Naive B cell (primary cell): ENCODE results near the gene ACSBG1. TPM values are rescaled to one million over a fixed set of nuclear protein-coding genes. Genes with fewer than 3 reads are reported as not detected.
A peak's percentile ranks its signal among the peaks of the same experiment; 100 is the strongest.

Source experiments
- ATAC-seq, 2 donors: fragments of 150-1000 bp; cut with Tn5 transposase; 2 replicates each; pipeline ENCODE4 v1.10.0; 2021; ENCODE audit warnings: low read depth in 2 of 2, mild to moderate bottlenecking in 2 of 2, moderate library complexity in 2 of 2
- DNase-seq: peaks from one replicate; pipeline ENCODE4 v3.0.0; 2022
- H3K27ac Mint-ChIP-seq, 6 donors: one replicate each; pipeline ENCODE4 v1.8.0; 2020 to 2022; ENCODE audit warnings: mild to moderate bottlenecking in 6 of 6, mixed read lengths in 6 of 6, moderate library complexity in 5 of 6, inconsistent platforms in 2 of 6
- H3K27me3 Mint-ChIP-seq, 3 donors: one replicate each; pipeline ENCODE4 v1.8.0; 2021 to 2022; ENCODE audit warnings: mixed read lengths in 3 of 3, mild to moderate bottlenecking in 1 of 3
- H3K36me3 Mint-ChIP-seq, 2 donors: one replicate each; pipeline ENCODE4 v1.8.0; 2020 to 2022; ENCODE audit warnings: mixed read lengths in 2 of 2, inconsistent platforms in 1 of 2, mild to moderate bottlenecking in 1 of 2
- H3K4me1 Mint-ChIP-seq, 3 donors: one replicate each; pipeline ENCODE4 v1.8.0; 2020 to 2022; ENCODE audit warnings: mixed read lengths in 3 of 3, inconsistent platforms in 1 of 3, mild to moderate bottlenecking in 1 of 3, moderate library complexity in 1 of 3
- H3K4me3 Mint-ChIP-seq, 8 donors: one replicate each; pipeline ENCODE4 v1.8.0; 2020 to 2022; ENCODE audit warnings: mild to moderate bottlenecking in 8 of 8, mixed read lengths in 8 of 8, moderate library complexity in 8 of 8, inconsistent platforms in 2 of 8
- H3K9me3 Mint-ChIP-seq, 7 donors: one replicate each; pipeline ENCODE4 v1.8.0; 2020 to 2022; ENCODE audit warnings: mixed read lengths in 7 of 7, mild to moderate bottlenecking in 5 of 7, inconsistent platforms in 2 of 7, moderate library complexity in 1 of 7
- polyA plus RNA-seq, 6 donors: library from polyadenylated mRNA; unstranded; fragments of 300-500 nt; fragmentation: Illumina TruSeq; gene quantifications; one replicate each; pipeline ENCODE4 v1.2.3, GENCODE V29; 2021; ENCODE audit warnings: low read depth in 6 of 6

ACSBG1 gene
- polyA plus RNA-seq, 6 donors from 2014 or later = 0.06 to 0.17 (median 0.15) TPM; not detected in 3

DNA sequence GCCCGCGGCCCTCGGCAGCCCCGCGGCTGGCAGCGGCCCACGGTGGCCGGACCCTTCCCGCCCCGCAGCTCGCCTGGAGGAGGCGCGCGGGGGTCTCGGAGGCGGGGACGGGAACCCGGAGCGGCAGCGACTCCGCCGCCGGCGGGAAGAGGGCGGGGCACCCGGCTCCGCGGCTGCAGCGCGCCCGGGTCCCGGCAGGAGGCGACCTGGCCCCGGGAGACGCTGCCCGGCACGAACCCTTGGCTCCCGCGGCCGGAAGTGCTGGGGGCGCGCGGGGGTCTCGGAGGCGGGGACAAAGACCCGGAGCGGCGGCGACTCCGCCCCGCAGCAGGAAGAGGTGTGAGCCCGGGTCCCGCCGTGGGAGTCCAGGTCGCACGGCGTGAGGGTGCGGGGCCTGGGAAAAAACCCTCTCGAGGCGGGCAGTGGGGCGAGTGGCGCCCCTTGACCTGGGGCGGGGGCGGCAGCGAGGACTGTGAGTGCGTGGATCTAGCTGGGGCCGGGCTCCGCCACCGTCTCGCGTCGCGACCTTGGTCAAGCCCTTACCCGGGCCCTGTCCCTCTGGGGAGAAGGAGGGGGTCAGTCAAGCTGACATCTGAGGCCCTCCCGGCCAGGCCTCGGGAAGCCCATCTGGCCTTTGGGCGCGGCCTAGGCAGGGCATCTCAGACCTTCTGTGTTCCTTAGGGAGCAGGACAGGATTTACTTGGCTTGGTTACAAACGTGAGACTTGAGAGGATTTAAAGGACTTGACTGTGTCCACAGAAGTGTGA is 102.9 kb downstream of the ACSBG1 start, which contains the start of gene CIB2:
Gene CIB2, minus strand, starts transcription at position 151 of the 767 bp plus-strand sequence. CDS start 230 bp downstream, outside the sequence.
- DNase-seq (peak; percentile 79), ATAC-seq (peak; percentile 85 to 86)
- Mint-ChIP-seq H3K9me3 (no peaks in the 10 kb centered on the region), H3K27me3 (no peaks in the 10 kb centered on the region), H3K27ac (peak within 1 kb of the TSS; percentile 34 to 96 (median 86)), H3K36me3 (no peaks in the 10 kb centered on the region), H3K4me3 (peak within 1 kb of the TSS; percentile 84 to 95 (median 89)), H3K4me1 (peaks cover 12 to 30% (median 17%) of the 10 kb centered on the region in 3 donors)

DNA sequence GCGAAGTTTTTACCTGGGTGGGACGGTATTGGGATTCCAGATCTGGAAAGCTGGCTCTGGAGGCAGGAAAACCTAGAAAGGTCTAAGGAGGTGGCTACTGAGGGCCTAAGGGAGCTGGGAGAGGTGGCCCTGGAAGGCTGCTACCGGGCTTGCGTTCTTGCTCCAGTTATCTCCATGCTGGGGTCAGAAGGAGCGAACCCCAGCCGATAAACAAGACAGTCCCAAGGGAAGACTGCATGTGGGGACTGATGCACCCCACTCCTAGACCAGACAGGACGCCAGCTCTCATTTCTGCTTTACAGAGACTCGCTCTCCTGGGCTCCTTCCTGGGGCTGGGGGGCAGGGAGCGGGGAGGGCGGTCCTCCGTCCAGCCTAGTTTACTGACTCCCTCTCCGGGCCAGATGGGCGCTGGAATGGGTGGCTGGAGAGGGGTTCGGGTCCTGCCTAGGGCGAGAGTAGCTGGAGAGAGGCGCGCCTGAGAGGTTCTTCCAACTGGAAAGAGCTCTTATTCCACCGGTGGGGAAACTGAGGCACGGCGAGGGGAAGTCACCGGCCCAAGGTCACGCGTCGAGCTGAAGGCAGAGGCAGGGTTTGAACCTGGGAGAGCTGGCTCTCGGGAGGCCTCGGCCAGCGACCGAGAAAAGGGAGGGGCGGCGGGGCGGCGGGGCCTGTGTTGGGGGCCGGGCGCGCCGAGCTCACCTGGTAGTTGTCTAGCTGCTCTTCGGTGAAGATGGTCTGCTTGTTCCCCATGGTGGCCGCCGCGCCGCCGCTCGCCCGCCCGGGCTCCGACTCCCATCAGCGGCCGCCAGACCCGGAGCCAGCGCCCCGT is 103.7 kb downstream of the ACSBG1 start:
- peak overlapping the region in 4 of 6 donors; percentile 82 to 96 (median 86) for H3K27ac Mint-ChIP-seq
- H3K36me3 Mint-ChIP-seq = no peaks in the 10 kb centered on the region
- no peaks in the 10 kb centered on the region for H3K27me3 Mint-ChIP-seq
- ATAC-seq (peak; percentile 68 to 69), DNase-seq (no peak)
- peak overlapping the region; percentile 77 to 95 (median 88) for H3K4me3 Mint-ChIP-seq
- H3K4me1 Mint-ChIP-seq = peaks cover 12 to 29% (median 17%) of the 10 kb centered on the region in 3 donors
- no peaks in the 10 kb centered on the region for H3K9me3 Mint-ChIP-seq

DNA sequence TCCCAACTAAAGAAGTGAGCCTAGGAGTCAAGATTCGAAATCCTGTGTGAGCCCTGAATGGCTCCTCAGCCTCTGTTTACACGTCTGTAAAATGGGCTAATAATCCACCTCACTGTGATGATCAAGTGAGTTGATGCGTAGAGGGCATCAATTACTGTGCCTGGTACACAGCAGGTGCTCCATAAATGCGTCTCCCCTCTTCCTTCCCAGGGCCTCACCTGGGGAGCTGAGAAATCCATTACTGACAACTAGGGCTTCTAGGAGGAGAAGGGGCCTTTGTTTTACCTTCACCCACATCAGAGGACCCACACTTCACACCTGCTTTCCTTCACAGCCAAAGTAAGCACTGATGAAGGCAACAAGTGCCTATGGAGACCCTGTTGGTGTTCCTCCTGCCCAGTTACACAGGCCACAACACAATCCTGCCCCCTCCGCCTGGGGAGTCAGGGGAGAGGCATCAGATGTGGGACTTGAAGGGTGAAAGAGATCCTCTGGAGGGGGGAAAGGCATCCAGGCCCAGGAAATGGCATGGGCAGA is 104.5 kb downstream of the ACSBG1 start:
- ATAC-seq (no peak), DNase-seq (no peak)
- peak overlapping the region; percentile 77 to 95 (median 86) for H3K4me3 Mint-ChIP-seq
- no peaks in the 10 kb centered on the region for H3K9me3 Mint-ChIP-seq
- H3K36me3 Mint-ChIP-seq = no peaks in the 10 kb centered on the region
- H3K4me1 Mint-ChIP-seq = peaks cover 12 to 29% (median 17%) of the 10 kb centered on the region in 3 donors
- no peaks in the 10 kb centered on the region for H3K27me3 Mint-ChIP-seq
- H3K27ac Mint-ChIP-seq = peak overlapping the region in 3 of 6 donors; percentile 55 to 91 (median 82)

DNA sequence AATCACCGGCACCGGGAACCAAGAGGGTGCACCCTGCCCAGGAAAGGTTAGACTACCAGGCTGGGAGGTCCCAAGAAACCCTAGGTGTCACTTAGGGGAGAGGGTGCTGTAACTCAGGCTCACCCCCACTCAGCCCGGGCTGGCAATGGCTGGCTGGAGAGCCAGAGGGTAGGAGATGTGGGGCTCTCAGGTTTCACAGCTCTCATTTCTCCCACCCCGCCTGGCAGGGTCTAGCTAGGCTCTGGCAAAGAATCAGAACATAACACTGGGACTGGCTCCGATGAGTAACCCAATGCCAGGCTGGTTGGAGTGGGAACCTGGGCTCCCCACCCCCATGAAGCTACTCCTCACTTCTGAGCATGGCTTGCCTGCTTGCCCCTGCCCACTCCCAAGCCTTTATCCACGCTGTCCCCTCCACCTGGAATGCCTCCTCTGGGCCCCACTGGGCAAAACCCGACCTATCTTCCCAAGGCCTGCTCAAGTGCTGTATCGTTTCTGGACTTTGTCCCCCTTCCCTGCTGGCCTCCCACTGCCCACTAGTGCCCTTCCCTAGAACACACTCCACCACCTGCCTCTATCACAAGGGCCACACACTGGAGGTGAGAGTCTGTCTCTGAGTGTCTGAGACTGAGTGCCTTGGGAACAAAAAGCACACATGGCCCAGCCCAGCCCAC is 105.2 kb downstream of the ACSBG1 start:
- peak overlapping the region in 1 of 8 donors; percentile 78 for H3K4me3 Mint-ChIP-seq
- peaks cover 12 to 29% (median 17%) of the 10 kb centered on the region in 3 donors for H3K4me1 Mint-ChIP-seq
- ATAC-seq = no peak
- H3K27ac Mint-ChIP-seq = peak overlapping the region in 3 of 6 donors; percentile 13 to 91 (median 45)
- no peaks in the 10 kb centered on the region for H3K36me3 Mint-ChIP-seq
- DNase-seq = no peak
- H3K9me3 Mint-ChIP-seq = no peaks in the 10 kb centered on the region
- no peaks in the 10 kb centered on the region for H3K27me3 Mint-ChIP-seq

GRCh38 chr15:78127882-78128281 is 106.5 kb downstream of the ACSBG1 start:
- DNase-seq = no peak
- Mint-ChIP-seq H3K27ac (peak overlapping the region in 2 of 6 donors; percentile 52 to 93), H3K9me3 (no peaks in the 10 kb centered on the region), H3K36me3 (no peaks in the 10 kb centered on the region), H3K4me3 (peak overlapping the region in 2 of 8 donors; percentile 37 to 54), H3K4me1 (peaks cover 12 to 23% (median 17%) of the 10 kb centered on the region in 3 donors), H3K27me3 (no peaks in the 10 kb centered on the region)
- no peak for ATAC-seq

GRCh38 chr15:78125267-78125666 is 109.1 kb downstream of the ACSBG1 start:
- DNase-seq (no peak), ATAC-seq (no peak)
- H3K36me3 Mint-ChIP-seq = no peaks in the 10 kb centered on the region
- no peaks in the 10 kb centered on the region for H3K9me3 Mint-ChIP-seq
- H3K4me3 Mint-ChIP-seq = no peak overlapping the region
- no peaks in the 10 kb centered on the region for H3K27me3 Mint-ChIP-seq
- peaks cover 4 to 6% (median 4%) of the 10 kb centered on the region in 3 donors for H3K4me1 Mint-ChIP-seq
- no peak overlapping the region for H3K27ac Mint-ChIP-seq

DNA sequence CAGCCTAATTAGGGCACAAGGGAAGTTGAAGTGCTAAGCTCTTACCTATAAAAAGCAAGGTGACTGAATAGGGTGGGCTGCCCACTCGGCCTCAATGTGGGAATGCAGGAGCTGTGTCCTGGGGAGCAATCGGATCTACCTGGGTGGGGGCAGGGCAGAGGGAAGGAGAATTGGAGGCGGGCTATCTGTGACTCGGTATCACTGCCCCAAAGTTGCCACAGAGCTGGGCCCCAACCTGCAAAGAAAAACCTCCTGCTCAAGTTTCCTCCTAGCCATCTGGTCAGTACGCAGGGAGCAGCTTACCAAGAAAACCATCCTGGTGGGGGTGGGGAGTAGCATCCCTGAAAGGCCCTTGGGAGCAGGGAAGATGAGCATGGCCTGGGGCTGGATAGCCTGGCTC is 113.8 kb downstream of the ACSBG1 start:
- DNase-seq (no peak), ATAC-seq (no peak)
- Mint-ChIP-seq H3K4me3 (no peak overlapping the region), H3K27me3 (no peaks in the 10 kb centered on the region), H3K9me3 (no peaks in the 10 kb centered on the region), H3K36me3 (no peaks in the 10 kb centered on the region), H3K4me1 (no peaks in the 10 kb centered on the region), H3K27ac (no peak overlapping the region)

Other genes starting within 250 kb of the ACSBG1 start
- gene TBC1D2B, start 156.9 kb downstream of the ACSBG1 start, polyA plus RNA-seq = 1 to 10 TPM; 1.7 to 5.5 (median 2.9) TPM
- gene SH2D7, start 142.0 kb downstream of the ACSBG1 start, polyA plus RNA-seq = not detected
- gene CIB2, start 103.1 kb downstream of the ACSBG1 start, polyA plus RNA-seq = 1 to 10 TPM in 2 of 6 donors, under 1 TPM in 3, not detected in 1; 0.57 to 2.6 (median 0.82) TPM
- 100 to 1,000 TPM in 1 of 6 donors, 10 to 100 TPM in 5; 69.1 to 116 (median 76.7) TPM for gene IDH3A, start 85.2 kb downstream of the ACSBG1 start, polyA plus RNA-seq
- gene DNAJA4, start 30.0 kb upstream of the ACSBG1 start, polyA plus RNA-seq = 1 to 10 TPM; 3.1 to 5.3 (median 4.3) TPM
- 100 to 1,000 TPM in 1 of 6 donors, 10 to 100 TPM in 5; 60.8 to 107 (median 72.6) TPM for gene SKIC8, start 65.0 kb upstream of the ACSBG1 start, polyA plus RNA-seq
- gene CRABP1, start 105.8 kb upstream of the ACSBG1 start, polyA plus RNA-seq = not detected
- gene IREB2, start 203.7 kb upstream of the ACSBG1 start, polyA plus RNA-seq = 10 to 100 TPM; 14.6 to 19.8 (median 16.6) TPM